Tibial artery (tissue), 4 donors: ENCODE data around the gene DDN.

Source experiments
- DNase-seq, 2 donors: peaks; one replicate each; pipeline ENCODE4 v3.0.0-alpha.2; 2019
- H3K27ac ChIP-seq, 2 donors: fragments of 200-600 bp; sonication (generic) in 1 of 2; 1 replicate in 1 of 2; 2 replicates in 1 of 2; pipeline ENCODE4 v1.5.1; 2018 to 2019; ENCODE audit warnings: mild to moderate bottlenecking in 1 of 2
- H3K27me3 ChIP-seq, 2 donors: fragments of 200-600 bp; sonication (generic) in 1 of 2; one replicate each; pipeline versions ENCODE4 v1.5.1 to v1.6.0; 2016 to 2019
- H3K36me3 ChIP-seq, 3 donors: fragments of 200-600 bp; sonication (generic) in 2 of 3; one replicate each; pipeline ENCODE4 v1.5.1; 2016 to 2019; ENCODE audit warnings: mild to moderate bottlenecking in 2 of 3
- H3K4me1 ChIP-seq, 4 donors: fragments of 200-600 bp; sonication (generic) in 2 of 4; 1 replicate in 3 of 4; 2 replicates in 1 of 4; pipeline ENCODE4 v1.5.1; 2016 to 2019
- H3K4me3 ChIP-seq, 2 donors: fragments of 200-600 bp; sonication (generic) in 1 of 2; 1 replicate in 1 of 2; 2 replicates in 1 of 2; pipeline ENCODE4 v1.5.1; 2018 to 2019; ENCODE audit warnings: mild to moderate bottlenecking in 2 of 2
- H3K9me3 ChIP-seq, 3 donors: fragments of 200-600 bp; sonication (generic) in 1 of 3; one replicate each; pipeline ENCODE4 v1.5.1; 2016 to 2019
- intact Hi-C: fragments of 100-400 bp; cut with DNase I; formaldehyde crosslinking; loops from one replicate; pipeline ENCODE4 v1.15.0; 2023; ENCODE audit warnings: low total_unique reads
- TF ChIP-seq, protein P1 (sequence below), 2 experiments: fragments of 200-600 bp in 1 of 2; fragments of 450-650 bp in 1 of 2; IDR thresholded peaks; one replicate each; pipeline ENCODE4 v1.5.1; 2017 to 2019; ENCODE audit warnings: antibody characterized with exemption in 2 of 2, mild to moderate bottlenecking in 1 of 2, moderate library complexity in 1 of 2

Gene DDN

GRCh38 chr12:49038291-49038955, 39.2 kb upstream of the DDN start:
- DNase-seq, result no peak

GRCh38 chr12:49037947-49038237, 38.7 kb upstream of the DDN start:
- H3K36me3 ChIP-seq, result peaks cover 78 to 96% (median 94%) of the 10 kb centered on the region in 3 donors
- no peak for DNase-seq
- intact Hi-C loops, result no loop called here
- H3K27ac ChIP-seq, result no peak overlapping the region
- no peak overlapping the region for H3K4me3 ChIP-seq
- no peaks in the 10 kb centered on the region for H3K9me3 ChIP-seq
- TF ChIP-seq, protein P1, sequence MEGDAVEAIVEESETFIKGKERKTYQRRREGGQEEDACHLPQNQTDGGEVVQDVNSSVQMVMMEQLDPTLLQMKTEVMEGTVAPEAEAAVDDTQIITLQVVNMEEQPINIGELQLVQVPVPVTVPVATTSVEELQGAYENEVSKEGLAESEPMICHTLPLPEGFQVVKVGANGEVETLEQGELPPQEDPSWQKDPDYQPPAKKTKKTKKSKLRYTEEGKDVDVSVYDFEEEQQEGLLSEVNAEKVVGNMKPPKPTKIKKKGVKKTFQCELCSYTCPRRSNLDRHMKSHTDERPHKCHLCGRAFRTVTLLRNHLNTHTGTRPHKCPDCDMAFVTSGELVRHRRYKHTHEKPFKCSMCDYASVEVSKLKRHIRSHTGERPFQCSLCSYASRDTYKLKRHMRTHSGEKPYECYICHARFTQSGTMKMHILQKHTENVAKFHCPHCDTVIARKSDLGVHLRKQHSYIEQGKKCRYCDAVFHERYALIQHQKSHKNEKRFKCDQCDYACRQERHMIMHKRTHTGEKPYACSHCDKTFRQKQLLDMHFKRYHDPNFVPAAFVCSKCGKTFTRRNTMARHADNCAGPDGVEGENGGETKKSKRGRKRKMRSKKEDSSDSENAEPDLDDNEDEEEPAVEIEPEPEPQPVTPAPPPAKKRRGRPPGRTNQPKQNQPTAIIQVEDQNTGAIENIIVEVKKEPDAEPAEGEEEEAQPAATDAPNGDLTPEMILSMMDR (IDR thresholded peaks at IDR 0.05), result no peak
- H3K27me3 ChIP-seq, result no peaks in the 10 kb centered on the region
- no peaks in the 10 kb centered on the region for H3K4me1 ChIP-seq

More at GRCh38 chr12:49038291-49038955, 39.2 kb upstream of the DDN start:
- Histone ChIP-seq H3K27ac (no peak overlapping the region), H3K4me3 (no peak overlapping the region), H3K36me3 (peaks cover 78 to 96% (median 94%) of the 10 kb centered on the region in 3 donors), H3K4me1 (no peaks in the 10 kb centered on the region), H3K27me3 (no peaks in the 10 kb centered on the region), H3K9me3 (no peaks in the 10 kb centered on the region)
- TF ChIP-seq, protein P1 (IDR thresholded peaks at IDR 0.05), result no peak
- intact Hi-C loops, result no loop called here

- Histone ChIP-seq H3K4me3 (no peak overlapping the region), H3K36me3 (peaks cover 78 to 96% (median 94%) of the 10 kb centered on the region in 3 donors), H3K4me1 (no peaks in the 10 kb centered on the region), H3K27ac (no peak overlapping the region), H3K27me3 (no peaks in the 10 kb centered on the region), H3K9me3 (no peaks in the 10 kb centered on the region)
- no peak for DNase-seq
- intact Hi-C loops, result no loop called here
- TF ChIP-seq, protein P1 (IDR thresholded peaks at IDR 0.05), result no peak
Measured at GRCh38 chr12:49037111-49037946, 38.2 kb upstream of the DDN start.

DNA sequence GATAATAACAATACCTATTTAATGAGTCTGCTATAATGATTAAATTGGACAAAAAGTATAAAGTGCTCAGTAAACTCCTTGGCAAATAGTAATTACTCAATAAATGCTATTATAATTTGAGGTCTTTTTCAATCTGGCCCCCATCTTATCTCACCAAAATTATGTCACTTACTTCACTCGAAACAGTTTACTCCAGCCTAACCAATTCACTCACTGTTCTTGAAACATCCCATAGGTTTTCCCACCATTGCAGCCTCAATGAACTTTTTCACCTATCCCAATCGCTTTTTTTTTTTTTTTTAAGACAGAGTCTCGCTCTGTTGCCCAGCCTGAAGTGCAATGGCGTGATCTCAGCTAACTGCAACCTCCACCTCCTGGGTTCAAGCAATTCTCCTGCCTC, 36.9 kb upstream of the DDN start:
- H3K4me1 ChIP-seq, result no peaks in the 10 kb centered on the region
- no peak for DNase-seq
- no peaks in the 10 kb centered on the region for H3K27me3 ChIP-seq
- intact Hi-C loops, result no loop called here
- TF ChIP-seq, protein P1 (IDR thresholded peaks at IDR 0.05), result no peak
- H3K4me3 ChIP-seq, result no peak overlapping the region
- no peaks in the 10 kb centered on the region for H3K9me3 ChIP-seq
- no peak overlapping the region for H3K27ac ChIP-seq
- peaks cover 67 to 96% (median 92%) of the 10 kb centered on the region in 3 donors for H3K36me3 ChIP-seq

GRCh38 chr12:49034286-49034622, 35.1 kb upstream of the DDN start:
- intact Hi-C loops, result no loop called here
- Histone ChIP-seq H3K4me1 (no peaks in the 10 kb centered on the region), H3K27ac (no peak overlapping the region), H3K4me3 (no peak overlapping the region), H3K36me3 (peaks cover 49 to 94% (median 83%) of the 10 kb centered on the region in 3 donors), H3K9me3 (no peaks in the 10 kb centered on the region), H3K27me3 (no peaks in the 10 kb centered on the region)
- TF ChIP-seq, protein P1 (IDR thresholded peaks at IDR 0.05), result no peak
- no peak for DNase-seq
